Measurements from ENCODE around the gene C6orf89. TPM values are rescaled to one million over a fixed set of nuclear protein-coding genes. Genes with fewer than 3 reads are reported as not detected.

The C6orf89 gene
- total RNA-seq, 1 experiment from 2014 or later: 13.2 TPM

- TF ChIP-seq USF2 (CRISPR knock-in tag; IDR thresholded peaks at IDR 0.05) (no peak), SMAD4 (CRISPR knock-in tag; IDR thresholded peaks at IDR 0.05) (no peak), MLX (CRISPR knock-in tag; IDR thresholded peaks at IDR 0.05) (no peak), MYBL2 (CRISPR knock-in tag; IDR thresholded peaks at IDR 0.05) (no peak), OVOL2 (CRISPR knock-in tag; IDR thresholded peaks at IDR 0.05; ENCODE audit: borderline replicate concordance) (no peak), NFE2L1 (CRISPR knock-in tag; IDR thresholded peaks at IDR 0.05) (no peak), RORB (CRISPR knock-in tag; IDR thresholded peaks at IDR 0.05) (0 out of 2 replicates have a peak, but pooled peaks have one; percentile 9), FOXK1 (CRISPR knock-in tag; IDR thresholded peaks at IDR 0.05) (peak; percentile 96), CREB1 (CRISPR knock-in tag; IDR thresholded peaks at IDR 0.05) (no peak), ATF1 (CRISPR knock-in tag; IDR thresholded peaks at IDR 0.05) (no peak), IRF2 (CRISPR knock-in tag; IDR thresholded peaks at IDR 0.05; ENCODE audit: borderline replicate concordance, low read depth) (no peak), KAT7 (CRISPR knock-in tag; IDR thresholded peaks at IDR 0.05; ENCODE audit: borderline replicate concordance) (no peak), ETV6 (CRISPR knock-in tag; IDR thresholded peaks at IDR 0.05) (peak; percentile 99), CTCF (IDR thresholded peaks at IDR 0.05) (peak; percentile 64), TP53 (CRISPR knock-in tag; IDR thresholded peaks at IDR 0.05) (no peak), SP1 (CRISPR knock-in tag; conservative IDR thresholded peaks at IDR 0.05) (peak; percentile 64; the same call in 1 of the 2 replicates), ZNF232 (CRISPR knock-in tag; IDR thresholded peaks at IDR 0.05) (no peak), E2F1 (CRISPR knock-in tag; IDR thresholded peaks at IDR 0.05) (no peak), NR2C2 (CRISPR knock-in tag; IDR thresholded peaks at IDR 0.05) (peak; percentile 93), PREB (CRISPR knock-in tag; IDR thresholded peaks at IDR 0.05; ENCODE audit: borderline replicate concordance) (no peak), MAX (CRISPR knock-in tag; IDR thresholded peaks at IDR 0.05) (peak; percentile 82)
- TF ChIP-seq, protein P1, sequence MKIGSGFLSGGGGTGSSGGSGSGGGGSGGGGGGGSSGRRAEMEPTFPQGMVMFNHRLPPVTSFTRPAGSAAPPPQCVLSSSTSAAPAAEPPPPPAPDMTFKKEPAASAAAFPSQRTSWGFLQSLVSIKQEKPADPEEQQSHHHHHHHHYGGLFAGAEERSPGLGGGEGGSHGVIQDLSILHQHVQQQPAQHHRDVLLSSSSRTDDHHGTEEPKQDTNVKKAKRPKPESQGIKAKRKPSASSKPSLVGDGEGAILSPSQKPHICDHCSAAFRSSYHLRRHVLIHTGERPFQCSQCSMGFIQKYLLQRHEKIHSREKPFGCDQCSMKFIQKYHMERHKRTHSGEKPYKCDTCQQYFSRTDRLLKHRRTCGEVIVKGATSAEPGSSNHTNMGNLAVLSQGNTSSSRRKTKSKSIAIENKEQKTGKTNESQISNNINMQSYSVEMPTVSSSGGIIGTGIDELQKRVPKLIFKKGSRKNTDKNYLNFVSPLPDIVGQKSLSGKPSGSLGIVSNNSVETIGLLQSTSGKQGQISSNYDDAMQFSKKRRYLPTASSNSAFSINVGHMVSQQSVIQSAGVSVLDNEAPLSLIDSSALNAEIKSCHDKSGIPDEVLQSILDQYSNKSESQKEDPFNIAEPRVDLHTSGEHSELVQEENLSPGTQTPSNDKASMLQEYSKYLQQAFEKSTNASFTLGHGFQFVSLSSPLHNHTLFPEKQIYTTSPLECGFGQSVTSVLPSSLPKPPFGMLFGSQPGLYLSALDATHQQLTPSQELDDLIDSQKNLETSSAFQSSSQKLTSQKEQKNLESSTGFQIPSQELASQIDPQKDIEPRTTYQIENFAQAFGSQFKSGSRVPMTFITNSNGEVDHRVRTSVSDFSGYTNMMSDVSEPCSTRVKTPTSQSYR (CRISPR knock-in tag; IDR thresholded peaks at IDR 0.05): no peak
- TF ChIP-seq, protein P2, sequence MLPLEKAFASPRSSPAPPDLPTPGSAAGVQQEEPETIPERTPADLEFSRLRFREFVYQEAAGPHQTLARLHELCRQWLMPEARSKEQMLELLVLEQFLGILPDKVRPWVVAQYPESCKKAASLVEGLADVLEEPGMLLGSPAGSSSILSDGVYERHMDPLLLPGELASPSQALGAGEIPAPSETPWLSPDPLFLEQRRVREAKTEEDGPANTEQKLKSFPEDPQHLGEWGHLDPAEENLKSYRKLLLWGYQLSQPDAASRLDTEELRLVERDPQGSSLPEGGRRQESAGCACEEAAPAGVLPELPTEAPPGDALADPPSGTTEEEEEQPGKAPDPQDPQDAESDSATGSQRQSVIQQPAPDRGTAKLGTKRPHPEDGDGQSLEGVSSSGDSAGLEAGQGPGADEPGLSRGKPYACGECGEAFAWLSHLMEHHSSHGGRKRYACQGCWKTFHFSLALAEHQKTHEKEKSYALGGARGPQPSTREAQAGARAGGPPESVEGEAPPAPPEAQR (CRISPR knock-in tag; IDR thresholded peaks at IDR 0.05): no peak
- TF ChIP-seq, protein P3, sequence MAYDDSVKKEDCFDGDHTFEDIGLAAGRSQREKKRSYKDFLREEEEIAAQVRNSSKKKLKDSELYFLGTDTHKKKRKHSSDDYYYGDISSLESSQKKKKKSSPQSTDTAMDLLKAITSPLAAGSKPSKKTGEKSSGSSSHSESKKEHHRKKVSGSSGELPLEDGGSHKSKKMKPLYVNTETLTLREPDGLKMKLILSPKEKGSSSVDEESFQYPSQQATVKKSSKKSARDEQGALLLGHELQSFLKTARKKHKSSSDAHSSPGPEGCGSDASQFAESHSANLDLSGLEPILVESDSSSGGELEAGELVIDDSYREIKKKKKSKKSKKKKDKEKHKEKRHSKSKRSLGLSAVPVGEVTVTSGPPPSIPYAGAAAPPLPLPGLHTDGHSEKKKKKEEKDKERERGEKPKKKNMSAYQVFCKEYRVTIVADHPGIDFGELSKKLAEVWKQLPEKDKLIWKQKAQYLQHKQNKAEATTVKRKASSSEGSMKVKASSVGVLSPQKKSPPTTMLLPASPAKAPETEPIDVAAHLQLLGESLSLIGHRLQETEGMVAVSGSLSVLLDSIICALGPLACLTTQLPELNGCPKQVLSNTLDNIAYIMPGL (CRISPR knock-in tag; IDR thresholded peaks at IDR 0.05): peak; percentile 78; the same call in 1 of the 2 replicates
Observed at GRCh38 chr6:36885461-36886401, at the start of gene C6orf89 (continued).

Measured in WTC11 (cell line).